HG03521 (cell line): ENCODE measurements around the gene NAA80.

Experiments
- ATAC-seq: cut with Tn5 transposase; IDR thresholded peaks from one replicate; pipeline ENCODE4 v1.9.1; 2021; ENCODE audit warnings: mild to moderate bottlenecking, moderate library complexity; ENCODE audit not compliant: unreplicated experiment

NAA80 gene

DNA sequence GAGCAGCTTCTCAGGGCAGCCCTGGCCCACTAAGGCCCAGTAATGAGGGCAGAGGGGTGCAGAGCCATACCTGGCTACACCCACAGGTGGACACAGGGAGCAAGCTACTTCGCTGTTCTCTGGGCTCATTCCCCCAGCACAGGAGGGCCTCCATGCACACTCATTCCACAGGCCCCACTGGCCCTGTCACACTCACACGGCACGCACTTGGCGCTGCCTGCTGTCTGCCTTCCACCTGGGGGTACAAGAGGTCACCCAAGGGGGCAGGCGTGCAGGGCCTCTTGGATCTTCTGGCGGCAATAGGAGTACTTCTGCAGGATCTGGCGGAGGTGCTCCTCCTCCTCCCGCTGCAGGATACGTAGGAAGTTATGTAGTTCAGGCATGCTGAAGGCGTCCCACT is 31.1 kb upstream of the NAA80 start:
- no peak for ATAC-seq

DNA sequence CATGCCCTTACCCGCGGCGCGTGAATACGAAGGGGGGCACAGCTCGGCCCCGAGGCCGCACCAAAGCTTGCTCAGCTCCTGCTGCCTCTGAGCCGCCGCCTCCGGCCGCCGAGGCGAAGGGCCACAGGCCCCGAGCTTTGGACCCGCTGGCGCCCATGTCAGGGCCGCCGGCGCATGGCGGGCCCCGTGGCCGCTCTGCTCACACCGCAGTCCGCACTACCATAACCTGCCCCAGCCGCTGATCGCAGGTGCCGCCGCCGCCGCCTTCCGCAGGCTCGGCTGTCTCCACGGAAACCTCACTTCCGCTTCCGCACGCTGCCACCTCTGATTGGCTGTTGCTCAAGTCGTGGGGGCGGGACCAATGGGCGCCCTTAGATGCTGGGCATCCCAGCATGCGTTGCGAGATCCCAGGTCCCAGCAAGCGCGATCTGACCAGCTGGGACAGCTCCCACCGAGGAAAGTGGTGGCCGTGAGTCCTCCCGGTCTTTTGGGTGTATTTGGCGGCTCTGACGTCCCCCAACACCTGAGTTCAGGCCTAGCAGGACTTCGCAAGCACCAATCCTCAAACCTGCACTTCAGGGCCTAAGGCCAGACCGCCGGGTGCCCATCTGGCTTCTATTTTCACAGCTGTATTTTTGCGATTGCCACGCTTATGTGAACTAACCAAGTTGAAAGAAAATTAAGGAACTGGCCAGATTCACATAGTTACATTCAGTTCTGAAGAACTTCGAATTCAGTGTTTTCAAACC is 28.9 kb upstream of the NAA80 start, which contains the start of gene TUSC2:
Gene TUSC2, minus strand, starts transcription at position 281 of the 749 bp plus-strand sequence. Its CDS starts 124 bp downstream, at position 157.
- peak; percentile 78 for ATAC-seq

DNA sequence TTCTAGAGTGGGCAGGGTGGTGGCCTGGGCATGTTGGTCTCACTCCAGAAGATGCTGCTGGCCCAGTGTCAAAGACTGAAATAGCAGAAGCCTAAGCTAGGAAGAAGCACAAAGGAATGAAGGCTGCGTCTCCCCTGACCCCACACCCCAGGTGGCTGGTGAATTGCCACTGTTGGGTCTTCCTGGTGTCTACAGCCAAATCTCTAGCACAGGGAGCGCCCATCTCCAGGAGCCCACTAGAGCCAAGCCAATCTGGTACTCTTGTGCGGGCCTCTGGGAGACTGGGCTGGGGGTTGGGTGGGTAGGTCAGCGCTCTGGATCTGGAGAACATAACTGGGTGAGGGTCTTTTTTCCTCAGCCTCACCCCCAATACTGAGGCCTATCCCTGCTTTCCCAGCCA is 27.9 kb upstream of the NAA80 start:
- no peak for ATAC-seq

DNA sequence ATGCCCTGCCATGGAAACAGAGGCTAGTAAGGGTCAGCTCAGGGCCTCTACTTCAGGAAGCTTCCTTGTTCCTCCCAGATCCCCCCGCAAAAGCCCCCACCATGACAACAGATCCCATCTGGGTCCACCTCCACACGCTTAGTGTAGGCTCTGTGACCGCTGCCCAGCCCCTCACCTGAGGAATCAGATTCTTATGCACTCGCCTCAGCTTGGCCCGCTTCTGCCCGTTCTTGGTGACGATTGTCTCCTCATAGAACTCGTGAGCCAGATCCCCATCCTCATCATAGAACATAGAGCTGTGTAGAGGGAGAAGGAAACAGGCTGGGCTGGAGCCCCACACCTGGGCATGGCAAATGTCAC is 27.0 kb upstream of the NAA80 start:
- ATAC-seq: no peak

DNA sequence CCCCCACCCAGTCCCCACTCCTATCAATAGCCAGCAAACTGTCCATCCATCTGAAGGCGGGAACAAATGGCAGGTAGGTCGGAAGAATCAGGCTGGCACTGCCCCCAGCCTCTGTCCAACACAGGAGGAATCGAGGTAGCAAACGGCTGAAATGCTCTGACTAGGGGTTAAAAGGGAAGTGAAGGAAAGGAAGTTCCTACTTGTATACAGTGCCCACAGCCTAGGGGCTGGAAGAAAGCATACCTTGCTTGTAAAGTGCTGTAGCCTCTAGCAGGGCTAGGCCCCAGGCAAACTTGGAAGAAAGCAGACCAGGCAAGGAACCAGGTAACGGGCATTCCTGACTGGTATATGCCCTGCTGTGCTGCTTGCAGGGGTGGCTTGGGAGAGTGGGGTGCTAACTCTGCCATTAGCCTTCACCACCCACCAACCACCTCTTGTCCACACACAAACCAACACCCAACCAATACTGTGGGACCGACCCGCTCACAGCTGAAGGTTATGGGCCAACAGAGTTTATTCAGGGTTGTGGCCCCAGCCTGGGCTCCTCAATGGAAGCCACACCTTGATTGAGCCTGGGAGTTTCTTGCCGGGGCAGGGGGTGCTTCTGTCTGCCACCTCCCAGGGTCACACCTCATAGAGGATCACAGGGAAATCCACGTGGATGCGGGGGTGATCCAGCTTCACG is 26.4 kb upstream of the NAA80 start:
- ATAC-seq: no peak

DNA sequence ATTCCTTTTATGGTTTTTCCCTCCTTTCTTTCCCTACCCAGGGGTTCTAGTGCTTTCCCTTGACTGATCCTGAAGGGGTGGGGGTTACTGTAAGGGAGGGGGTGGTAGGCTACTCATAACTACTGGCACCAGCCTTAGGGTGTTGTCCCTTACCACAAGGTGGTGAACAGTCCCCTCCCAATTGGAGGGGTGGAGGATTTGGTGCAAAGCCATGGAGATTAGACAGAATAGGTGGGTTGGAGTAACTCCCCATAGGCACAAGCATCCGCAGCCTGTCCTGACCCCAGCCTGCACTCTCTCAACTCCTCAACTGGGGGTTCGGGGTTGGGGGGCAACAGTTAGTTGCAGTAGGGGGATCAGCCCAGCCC is 25.9 kb upstream of the NAA80 start:
- ATAC-seq: no peak

DNA sequence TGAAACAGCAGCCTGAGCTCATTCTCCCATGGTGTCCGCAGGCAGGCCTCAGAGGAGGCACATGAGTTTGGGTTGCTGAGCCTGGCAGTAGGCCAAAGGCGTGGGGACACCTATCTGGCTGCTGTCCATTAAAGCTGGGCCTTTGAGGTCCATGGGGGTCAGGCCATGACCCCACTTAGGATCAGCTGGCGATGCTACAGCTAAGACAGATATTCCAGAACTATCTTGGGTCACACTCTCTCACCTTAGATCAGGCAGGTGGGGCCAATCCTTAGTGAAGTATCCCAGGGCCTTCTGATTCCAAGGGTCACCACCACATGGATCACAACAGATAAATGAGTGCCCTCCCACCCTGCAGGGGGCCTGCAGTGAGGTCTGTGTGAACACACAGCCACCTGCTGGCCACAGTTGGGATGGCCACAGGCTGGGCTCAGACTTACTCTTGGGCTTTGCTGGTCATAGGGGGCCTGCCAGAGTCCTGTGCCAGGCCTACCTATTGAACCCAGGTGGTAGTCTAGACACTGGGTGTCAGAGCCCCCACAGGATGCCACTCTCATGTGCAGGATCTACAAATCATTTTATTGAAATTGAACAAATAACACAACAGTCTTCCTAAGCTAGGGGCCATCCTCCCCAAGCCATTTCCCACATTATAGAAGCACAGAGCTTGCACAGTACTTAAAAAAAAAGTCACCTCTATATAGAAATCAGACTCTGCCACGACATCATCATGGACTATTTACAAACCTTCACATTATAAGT is 25.3 kb upstream of the NAA80 start:
- ATAC-seq: no peak

DNA sequence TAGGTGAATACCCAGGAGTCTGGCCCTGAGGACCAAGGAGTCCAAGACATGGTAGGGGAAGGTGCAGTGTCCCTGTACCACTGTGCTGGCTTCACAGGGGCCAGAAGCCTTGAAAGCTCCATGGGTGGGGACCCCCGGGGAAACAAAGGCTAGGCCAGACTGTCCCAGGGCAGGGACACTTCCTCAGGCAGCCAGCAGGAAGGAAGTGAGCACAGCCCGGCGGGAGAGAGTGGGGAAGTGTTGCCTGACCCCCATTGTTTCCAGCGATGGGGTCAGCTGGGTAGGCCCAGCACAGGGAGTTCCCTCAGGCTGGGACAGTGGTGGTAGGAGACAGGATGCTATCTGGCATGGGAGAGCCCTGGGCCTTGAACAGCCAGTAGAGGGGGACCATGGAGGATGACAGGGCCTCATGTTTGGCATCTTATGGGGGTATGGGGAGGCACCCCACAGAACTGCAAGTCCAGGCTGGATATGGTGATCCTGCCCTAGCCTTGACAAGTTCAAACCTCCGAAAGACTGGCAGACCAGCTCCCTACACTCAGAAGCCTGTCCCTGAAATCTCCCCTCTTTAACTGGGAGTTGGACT is 24.5 kb upstream of the NAA80 start:
- ATAC-seq: no peak

DNA sequence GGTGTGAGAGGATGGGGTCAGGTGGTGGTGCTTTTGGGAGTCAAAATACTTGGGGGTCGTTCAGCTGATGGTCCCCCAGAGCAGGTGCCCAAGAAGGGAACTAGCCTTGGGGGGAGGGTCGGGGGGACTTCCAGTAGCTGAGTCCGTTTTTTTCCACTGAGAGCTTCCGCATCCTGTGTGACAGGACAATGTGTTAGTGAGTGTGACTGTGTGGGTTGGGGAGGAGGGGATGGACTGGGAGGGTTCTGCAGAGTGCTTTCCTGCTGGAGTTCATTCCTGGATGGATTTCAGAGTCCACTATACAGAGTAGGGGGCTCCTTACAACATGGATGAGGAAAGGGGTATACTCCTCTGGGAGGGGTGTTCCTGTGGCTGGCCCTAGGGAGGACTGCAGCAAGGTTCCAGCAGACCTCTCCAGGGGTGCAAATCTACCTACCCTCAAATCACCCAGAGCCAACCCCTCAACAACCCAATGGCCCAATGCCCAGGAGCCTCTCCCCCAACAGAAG is 23.9 kb upstream of the NAA80 start:
- ATAC-seq: no peak

DNA sequence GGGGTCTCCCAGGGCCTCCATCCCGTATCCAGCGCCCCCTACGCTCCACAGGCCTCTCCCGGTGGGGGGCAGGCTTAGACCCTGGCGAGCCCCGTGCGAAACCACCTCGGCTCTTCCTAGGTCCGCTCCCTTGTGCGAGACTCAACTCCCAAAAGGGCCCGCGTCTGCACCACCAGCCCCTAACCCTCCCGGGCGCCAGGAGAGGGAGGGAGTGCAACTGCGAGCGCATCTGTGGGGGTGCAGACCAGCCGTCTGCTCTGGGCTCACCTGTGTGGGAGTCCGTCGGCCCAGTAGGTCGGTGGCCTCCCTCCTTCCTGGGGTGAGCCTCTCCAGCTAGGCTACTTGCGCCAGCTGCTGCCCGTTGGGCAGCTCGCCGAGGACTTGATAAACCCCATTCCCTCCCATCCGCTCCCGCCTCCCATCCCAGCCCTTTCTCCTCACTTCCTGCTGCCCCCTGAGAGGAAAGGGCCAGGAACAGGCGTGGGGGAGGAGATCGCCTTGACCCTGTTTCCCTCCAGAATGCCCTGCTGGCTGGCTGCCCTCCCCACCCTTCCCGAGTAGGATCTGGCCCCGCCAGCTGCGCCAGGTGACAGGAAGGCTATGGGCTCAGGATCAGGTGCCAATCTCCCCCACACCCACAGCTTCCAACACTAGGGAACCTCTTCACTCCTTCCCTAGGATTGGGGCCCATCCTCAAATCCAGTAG is 23.3 kb upstream of the NAA80 start, which contains the start of gene HYAL2:
Gene HYAL2, minus strand, starts transcription at position 360 of the 706 bp plus-strand sequence. CDS start 2,256 bp downstream, outside the sequence.
- no peak for ATAC-seq

DNA sequence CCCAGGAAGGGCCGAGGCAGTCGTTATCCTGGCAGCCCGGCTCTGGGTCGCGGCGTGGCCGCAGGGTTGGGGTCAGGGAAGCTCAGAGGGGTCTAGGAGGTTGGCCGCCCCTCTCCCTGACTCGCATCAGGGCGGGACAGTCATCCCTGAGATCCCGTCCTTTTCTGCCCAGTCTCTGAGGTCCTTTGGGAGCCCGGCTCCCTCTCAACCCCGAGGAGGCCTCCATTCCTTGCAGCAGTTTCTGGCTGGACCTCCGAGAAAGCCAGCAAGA is 22.8 kb upstream of the NAA80 start:
- no peak for ATAC-seq

DNA sequence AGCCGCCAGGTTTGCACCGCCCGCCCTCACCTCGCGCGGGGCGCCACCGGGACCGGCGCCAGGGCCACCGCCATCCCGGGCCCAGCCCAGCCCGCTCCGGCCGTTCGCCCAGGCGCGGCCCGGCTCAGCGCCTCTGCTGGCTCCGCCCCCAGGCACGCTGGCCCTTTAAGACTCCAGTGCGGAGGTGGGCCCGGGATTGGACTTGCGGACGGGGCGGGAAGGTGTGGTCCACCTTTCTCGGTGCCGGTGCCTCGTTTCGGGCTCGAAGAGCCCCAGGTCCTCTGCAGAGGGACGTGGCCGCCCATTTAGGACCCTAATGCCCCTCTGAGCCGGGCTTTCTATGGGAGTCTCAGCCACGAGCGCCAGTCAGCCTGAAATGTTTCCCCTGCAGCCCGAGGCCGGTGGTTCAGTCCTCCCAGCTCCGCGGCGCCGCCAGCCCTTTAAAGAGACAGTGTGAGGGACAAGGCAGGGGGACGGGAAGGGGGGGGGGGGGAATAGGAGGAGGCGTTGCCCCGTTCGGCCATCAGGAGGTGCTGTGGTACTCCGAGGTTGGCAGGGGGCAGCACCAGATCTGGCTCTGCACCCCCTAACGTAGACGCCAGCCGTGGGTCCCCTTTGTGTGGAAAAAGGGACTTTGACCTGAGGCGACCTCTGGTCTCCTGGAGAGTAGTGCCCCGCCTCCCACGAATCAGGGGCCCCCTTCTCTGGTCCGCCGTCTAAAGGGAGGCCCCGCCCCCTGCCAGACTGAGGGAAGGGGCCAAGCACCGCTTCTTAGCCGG is 22.3 kb upstream of the NAA80 start:
- peak; percentile 75 for ATAC-seq

DNA sequence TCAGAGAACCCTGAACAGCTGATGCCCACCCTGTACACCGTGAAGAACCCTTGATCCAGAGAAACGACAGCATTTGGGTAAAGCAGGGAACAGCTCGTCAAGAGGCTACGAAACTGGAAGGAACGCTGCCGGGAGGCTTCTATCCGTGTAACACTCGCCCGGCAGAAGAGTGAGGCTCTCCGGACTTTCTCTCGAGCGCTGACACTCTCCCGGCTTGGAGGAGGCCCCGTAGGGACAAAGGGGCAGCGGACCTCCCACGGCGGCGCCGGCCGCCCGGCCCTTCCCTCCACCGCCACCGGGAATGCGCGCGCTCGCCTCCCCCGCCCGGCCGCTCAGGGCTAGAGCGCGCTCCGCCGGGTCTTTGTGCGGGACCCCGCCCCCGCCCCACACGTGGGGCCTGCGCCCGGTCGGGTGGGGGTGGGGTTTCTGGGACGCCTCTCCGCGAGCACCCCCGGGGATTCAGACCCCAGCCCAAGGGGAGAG is 21.7 kb upstream of the NAA80 start:
- peak; percentile 41 for ATAC-seq

DNA sequence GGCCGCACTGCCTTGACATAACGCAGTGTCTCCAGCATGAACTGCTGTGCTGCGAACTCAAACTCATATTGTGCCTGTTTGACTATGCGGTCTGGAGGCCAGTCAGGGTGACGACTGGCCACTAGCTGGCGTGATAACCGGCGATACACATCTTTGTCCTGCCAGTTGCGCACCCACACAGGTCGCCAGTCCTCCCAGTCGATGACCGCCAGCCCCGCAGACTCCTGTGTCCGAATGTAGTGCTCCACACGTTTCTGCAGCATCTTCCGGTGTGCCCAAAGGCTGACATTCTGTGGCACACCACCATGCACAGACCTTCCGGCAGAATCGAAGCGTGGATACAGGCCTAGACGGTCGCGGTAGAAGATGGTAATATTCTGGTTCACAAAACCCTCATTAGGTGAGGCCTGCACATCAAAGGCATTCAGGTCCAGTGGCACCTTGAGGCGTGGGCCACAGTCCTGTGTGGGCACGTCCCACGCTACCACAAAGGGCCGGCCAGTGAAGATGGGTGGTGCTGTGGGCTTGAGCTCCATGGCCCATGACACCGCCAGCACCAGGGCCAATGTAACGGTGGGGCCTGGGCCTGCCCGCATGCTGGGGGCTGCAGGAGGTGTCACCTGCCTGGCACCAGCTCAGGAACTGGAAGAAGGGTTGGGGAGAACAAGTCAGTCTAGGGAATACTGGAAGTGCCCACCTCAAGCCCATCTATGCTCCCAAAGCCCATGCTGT is 20.9 kb upstream of the NAA80 start:
- no peak for ATAC-seq

DNA sequence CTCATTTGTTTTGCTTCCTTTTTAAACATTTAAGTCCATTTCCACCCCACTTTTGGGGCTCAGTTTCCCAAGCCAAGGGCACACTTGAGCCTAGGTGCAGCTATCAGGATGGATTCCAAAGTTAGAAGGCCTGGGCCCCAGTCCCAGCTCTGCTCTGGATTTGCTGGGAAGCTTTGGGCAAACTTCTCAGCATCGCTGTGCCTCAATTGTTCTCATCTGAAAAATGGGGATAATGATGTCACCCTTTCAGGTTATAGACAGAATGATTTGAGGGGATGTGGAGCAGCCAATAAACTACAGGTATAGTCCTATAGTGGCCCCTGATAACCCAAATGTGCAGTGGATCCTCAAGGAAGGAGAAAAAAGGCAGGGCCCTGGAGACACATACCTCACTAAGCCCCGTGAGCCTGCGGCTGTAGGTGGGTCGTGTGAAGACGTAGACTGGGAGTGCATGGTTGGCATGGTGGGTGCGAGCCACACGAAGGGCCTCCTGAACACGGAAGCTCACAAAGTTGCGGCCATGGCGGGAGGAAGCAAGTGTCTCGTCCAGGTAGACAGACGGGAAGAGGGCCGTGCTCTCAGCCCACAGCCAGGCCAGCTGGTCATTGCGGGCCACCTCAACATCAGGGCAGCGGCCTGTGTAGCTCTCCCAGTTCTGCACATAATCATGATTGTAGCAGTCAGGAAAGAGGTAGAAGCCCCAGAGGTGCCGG is 20.1 kb upstream of the NAA80 start:
- ATAC-seq: no peak

DNA sequence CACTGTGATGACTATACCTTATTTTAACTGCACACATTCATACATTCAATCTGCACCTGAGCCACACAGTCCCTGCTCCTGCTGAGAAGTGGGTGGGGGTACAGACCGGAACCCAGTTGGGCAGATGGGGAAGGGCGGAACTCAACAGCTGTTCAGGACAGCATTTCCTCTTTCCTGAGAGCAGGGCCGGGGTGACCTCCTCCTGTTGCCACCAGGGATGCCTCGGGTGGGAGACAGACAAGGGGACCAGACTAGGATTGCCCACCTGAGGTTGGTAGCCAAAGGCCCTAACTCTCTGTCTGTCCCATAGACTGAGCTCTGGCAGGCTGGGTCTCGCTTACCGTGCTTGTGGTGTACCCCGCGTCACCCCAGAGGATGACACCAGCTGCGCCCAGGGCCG is 19.4 kb upstream of the NAA80 start:
- no peak for ATAC-seq

DNA sequence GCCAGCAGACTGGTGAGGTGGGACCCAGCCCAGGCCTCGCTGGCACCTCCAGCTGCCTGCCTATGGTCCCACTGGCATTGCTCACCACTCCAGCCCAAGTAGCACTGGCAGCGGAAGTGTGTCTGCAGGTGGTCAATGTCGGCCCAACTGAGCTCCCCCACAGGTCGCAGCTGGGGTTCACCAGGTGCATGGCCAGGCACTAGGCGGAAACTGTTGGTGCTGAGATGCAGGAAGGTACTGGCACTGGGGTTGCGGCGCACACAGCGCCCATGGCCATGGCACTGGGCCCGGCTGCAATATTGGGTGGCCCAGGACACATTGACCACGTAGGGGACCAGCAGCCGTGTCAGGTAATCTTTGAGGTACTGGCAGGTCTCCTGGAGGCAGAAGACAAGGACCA is 19.0 kb upstream of the NAA80 start:
- ATAC-seq: no peak

DNA sequence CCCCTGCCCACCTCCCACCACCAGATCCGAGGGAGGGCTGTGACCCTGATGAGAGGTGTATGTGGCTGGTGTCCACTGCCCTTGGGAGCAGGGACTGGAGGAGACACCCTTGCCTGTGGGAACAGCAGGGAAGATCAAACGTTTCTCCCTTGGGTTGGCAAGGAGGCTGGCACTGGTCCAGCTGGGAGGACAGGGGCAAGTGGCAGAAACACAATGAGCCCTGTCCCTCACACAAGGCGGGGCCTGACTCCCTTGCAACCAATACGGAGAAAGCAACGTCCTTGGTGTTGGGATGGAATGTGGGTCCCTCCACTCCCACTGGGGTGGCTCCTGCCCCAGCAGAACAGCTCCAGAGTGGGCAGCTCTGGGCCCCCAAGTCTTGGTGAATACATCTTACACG is 18.1 kb upstream of the NAA80 start:
- ATAC-seq: no peak
